Astrocyte (in vitro differentiated cells and primary cell): ENCODE results near the gene ANO2. TPM values are rescaled to one million over a fixed set of nuclear protein-coding genes. Genes with fewer than 3 reads are reported as not detected.

Source experiments
- DNase-seq: peaks from one replicate; pipeline ENCODE4 v3.0.0-alpha.2; 2010; ENCODE audit warnings: low read depth
- FAIRE-seq: peaks from 2 replicates; lab custom pipeline; 2011; peaks lifted over from hg19 to GRCh38; lab: Jason Lieb, UNC
- H2AFZ ChIP-seq: 2 replicates; pipeline ENCODE4 v1.6.0; 2012; ENCODE audit warnings: low read depth, low read length, inconsistent platforms
- H3K27ac ChIP-seq: 2 replicates; pipeline ENCODE4 v1.5.1; 2011; ENCODE audit warnings: low read depth, low read length, inconsistent platforms
- H3K27me3 ChIP-seq: 2 replicates; pipeline ENCODE4 v1.6.0; 2011; ENCODE audit warnings: low read length, inconsistent platforms; ENCODE audit not compliant: insufficient read depth
- H3K36me3 ChIP-seq: 2 replicates; pipeline ENCODE4 v1.5.1; 2011; ENCODE audit warnings: low read length, inconsistent platforms; ENCODE audit not compliant: insufficient read depth
- H3K4me1 ChIP-seq: 2 replicates; pipeline ENCODE4 v1.5.1; 2011; ENCODE audit warnings: low read length, inconsistent platforms; ENCODE audit not compliant: insufficient read depth
- H3K4me2 ChIP-seq: 2 replicates; pipeline ENCODE4 v1.6.0; 2012; ENCODE audit warnings: low read length, inconsistent platforms
- H3K4me3 ChIP-seq: 2 replicates; pipeline ENCODE4 v1.5.1; 2011; ENCODE audit warnings: low read depth, mild to moderate bottlenecking, low read length, inconsistent platforms; ENCODE audit not compliant: insufficient read depth
- H3K79me2 ChIP-seq: 2 replicates; pipeline ENCODE4 v1.6.0; 2012; ENCODE audit warnings: mild to moderate bottlenecking, low read length, inconsistent platforms; ENCODE audit not compliant: insufficient read depth
- H3K9ac ChIP-seq: 2 replicates; pipeline ENCODE4 v1.6.0; 2012; ENCODE audit warnings: mild to moderate bottlenecking, low read length, inconsistent platforms
- H3K9me3 ChIP-seq: 2 replicates; pipeline ENCODE4 v1.5.1; 2012; ENCODE audit warnings: low read depth, mild to moderate bottlenecking, low read length, inconsistent platforms; ENCODE audit not compliant: insufficient read depth
- H4K20me1 ChIP-seq: 2 replicates; pipeline ENCODE4 v1.6.0; 2012; ENCODE audit warnings: low read length, inconsistent platforms; ENCODE audit not compliant: insufficient read depth
- H3K27ac Mint-ChIP-seq: one replicate; pipeline ENCODE4 v1.8.0; 2021; ENCODE audit warnings: mild to moderate bottlenecking, mixed read lengths; ENCODE audit not compliant: unreplicated experiment
- H3K27me3 Mint-ChIP-seq: one replicate; pipeline ENCODE4 v1.8.0; 2021; ENCODE audit warnings: low read depth, mixed read lengths; ENCODE audit not compliant: unreplicated experiment
- H3K36me3 Mint-ChIP-seq: one replicate; pipeline ENCODE4 v1.8.0; 2021; ENCODE audit warnings: low read depth, mixed read lengths; ENCODE audit not compliant: unreplicated experiment
- H3K4me1 Mint-ChIP-seq: one replicate; pipeline ENCODE4 v1.8.0; 2021; ENCODE audit warnings: low read depth, mixed read lengths; ENCODE audit not compliant: unreplicated experiment
- H3K4me3 Mint-ChIP-seq: one replicate; pipeline ENCODE4 v1.8.0; 2021; ENCODE audit warnings: mild to moderate bottlenecking, moderate library complexity, mixed read lengths; ENCODE audit not compliant: unreplicated experiment
- H3K9me3 Mint-ChIP-seq: one replicate; pipeline ENCODE4 v1.8.0; 2021; ENCODE audit warnings: mild to moderate bottlenecking, mixed read lengths; ENCODE audit not compliant: unreplicated experiment
- CTCF ChIP-seq: IDR thresholded peaks from 2 replicates; pipeline ENCODE4 v1.5.1; 2011; ENCODE audit warnings: low read depth, mild to moderate bottlenecking, inconsistent platforms, low read length, moderate library complexity; ENCODE audit not compliant: insufficient read depth
- EZH2 ChIP-seq: IDR thresholded peaks from 2 replicates; pipeline ENCODE4 v1.6.1; 2012; ENCODE audit warnings: mild to moderate bottlenecking, low read length, inconsistent platforms; ENCODE audit not compliant: insufficient read depth
- total RNA-seq: library from RNA; stranded (reverse); gene quantifications from 2 replicates; pipeline ENCODE4 v1.2.1, GENCODE V29; 2021

ANO2 gene
- total RNA-seq, 1 donor from 2014 or later, result 0.93 TPM

- H3K4me1 ChIP-seq, result no peaks in the 10 kb centered on the region
- Mint-ChIP-seq H3K27ac (no peak overlapping the region), H3K4me1 (no peaks in the 10 kb centered on the region), H3K27me3 (peaks cover 71% of the 10 kb centered on the region), H3K9me3 (peaks cover 4% of the 10 kb centered on the region), H3K4me3 (no peak overlapping the region), H3K36me3 (no peaks in the 10 kb centered on the region)
- TF ChIP-seq EZH2 (no peak), CTCF (no peak)
- DNase-seq (no peak), FAIRE-seq (no peak)
- no peak overlapping the region for H3K4me3 ChIP-seq
- no peak overlapping the region for H3K4me2 ChIP-seq
- no peak overlapping the region for H3K27ac ChIP-seq
- no peak overlapping the region for H3K9ac ChIP-seq
- H3K36me3 ChIP-seq, result no peaks in the 10 kb centered on the region
- no peaks in the 10 kb centered on the region for H3K79me2 ChIP-seq
- H3K27me3 ChIP-seq, result peaks cover 41% of the 10 kb centered on the region
- no peak overlapping the region for H2AFZ ChIP-seq
- H4K20me1 ChIP-seq, result no peaks in the 10 kb centered on the region
- H3K9me3 ChIP-seq, result no peaks in the 10 kb centered on the region
Observed at GRCh38 chr12:5947006-5947405, 1.9 kb upstream of the ANO2 start.

GRCh38 chr12:5946388-5946787 lies 1.3 kb upstream of the ANO2 start:
- H3K36me3 ChIP-seq, result no peaks in the 10 kb centered on the region
- Mint-ChIP-seq H3K4me3 (peak overlapping the region; percentile 83), H3K27me3 (peaks cover 68% of the 10 kb centered on the region), H3K9me3 (peaks cover 4% of the 10 kb centered on the region), H3K4me1 (no peaks in the 10 kb centered on the region), H3K36me3 (no peaks in the 10 kb centered on the region), H3K27ac (no peak overlapping the region)
- peaks cover 41% of the 10 kb centered on the region for H3K27me3 ChIP-seq
- no peaks in the 10 kb centered on the region for H3K79me2 ChIP-seq
- no peak for TF ChIP-seq EZH2
- no peak for TF ChIP-seq CTCF
- no peak overlapping the region for H3K9ac ChIP-seq
- no peak overlapping the region for H3K4me2 ChIP-seq
- H3K9me3 ChIP-seq, result no peaks in the 10 kb centered on the region
- H3K4me3 ChIP-seq, result no peak overlapping the region
- H4K20me1 ChIP-seq, result no peaks in the 10 kb centered on the region
- no peaks in the 10 kb centered on the region for H3K4me1 ChIP-seq
- H2AFZ ChIP-seq, result no peak overlapping the region
- DNase-seq (no peak), FAIRE-seq (no peak)
- no peak overlapping the region for H3K27ac ChIP-seq

- FAIRE-seq (no peak), DNase-seq (no peak)
- Mint-ChIP-seq H3K9me3 (peaks cover 4% of the 10 kb centered on the region), H3K27ac (peak overlapping the region; percentile 22), H3K4me3 (peak overlapping the region; percentile 81), H3K27me3 (peaks cover 60% of the 10 kb centered on the region), H3K4me1 (no peaks in the 10 kb centered on the region), H3K36me3 (no peaks in the 10 kb centered on the region)
- Histone ChIP-seq H2AFZ (peak overlapping the region; percentile 75), H3K4me3 (peak overlapping the region; percentile 46), H3K9ac (peak overlapping the region; percentile 46), H3K27ac (no peak overlapping the region), H4K20me1 (no peaks in the 10 kb centered on the region), H3K4me2 (peak overlapping the region; percentile 87), H3K36me3 (no peaks in the 10 kb centered on the region), H3K79me2 (no peaks in the 10 kb centered on the region), H3K9me3 (no peaks in the 10 kb centered on the region), H3K4me1 (no peaks in the 10 kb centered on the region), H3K27me3 (peaks cover 36% of the 10 kb centered on the region)
- no peak for TF ChIP-seq EZH2
- no peak for TF ChIP-seq CTCF
Observed at GRCh38 chr12:5944688-5945070, 380 bp downstream of the ANO2 start.
